SK-N-SH (cell line): Measurements from ENCODE around the gene EDRF1.

Experiments
- POLR2AphosphoS5 ChIP-seq: IDR thresholded peaks from 2 replicates; pipeline ENCODE4 v1.6.1; 2012; ENCODE audit warnings: low read depth, low read length
- TF ChIP-seq, protein P1 (sequence below): IDR thresholded peaks from 2 replicates; pipeline ENCODE4 v1.4.0; 2012; ENCODE audit warnings: low read depth, borderline replicate concordance

DNA sequence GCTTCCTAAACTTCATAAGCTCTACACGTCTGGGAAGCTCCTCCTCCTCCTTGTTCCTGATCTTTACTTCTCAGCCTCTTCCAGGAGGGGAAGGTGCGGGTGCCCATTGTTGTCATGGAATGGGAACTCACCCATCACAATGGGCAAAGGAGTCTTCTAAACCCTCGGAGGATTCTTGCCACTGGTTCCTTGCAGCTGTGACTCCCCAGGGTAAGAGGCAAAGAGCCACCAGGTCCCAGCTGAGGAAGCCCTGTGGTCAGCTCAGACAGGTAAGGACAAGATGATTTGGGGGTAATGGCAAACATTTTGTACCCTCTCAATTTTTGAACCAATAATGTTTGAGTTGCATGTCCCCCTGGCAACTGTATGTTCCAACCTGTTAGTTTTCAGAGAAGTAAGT, 36.4 kb upstream of the EDRF1 start, which contains the start of gene TEX36:
- TF ChIP-seq, protein P1, sequence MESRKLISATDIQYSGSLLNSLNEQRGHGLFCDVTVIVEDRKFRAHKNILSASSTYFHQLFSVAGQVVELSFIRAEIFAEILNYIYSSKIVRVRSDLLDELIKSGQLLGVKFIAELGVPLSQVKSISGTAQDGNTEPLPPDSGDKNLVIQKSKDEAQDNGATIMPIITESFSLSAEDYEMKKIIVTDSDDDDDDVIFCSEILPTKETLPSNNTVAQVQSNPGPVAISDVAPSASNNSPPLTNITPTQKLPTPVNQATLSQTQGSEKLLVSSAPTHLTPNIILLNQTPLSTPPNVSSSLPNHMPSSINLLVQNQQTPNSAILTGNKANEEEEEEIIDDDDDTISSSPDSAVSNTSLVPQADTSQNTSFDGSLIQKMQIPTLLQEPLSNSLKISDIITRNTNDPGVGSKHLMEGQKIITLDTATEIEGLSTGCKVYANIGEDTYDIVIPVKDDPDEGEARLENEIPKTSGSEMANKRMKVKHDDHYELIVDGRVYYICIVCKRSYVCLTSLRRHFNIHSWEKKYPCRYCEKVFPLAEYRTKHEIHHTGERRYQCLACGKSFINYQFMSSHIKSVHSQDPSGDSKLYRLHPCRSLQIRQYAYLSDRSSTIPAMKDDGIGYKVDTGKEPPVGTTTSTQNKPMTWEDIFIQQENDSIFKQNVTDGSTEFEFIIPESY: no peak
- TF ChIP-seq POLR2AphosphoS5: no peak
